GM18870 (cell line): ENCODE data around the gene TLN1.

ENCODE experiments used
- ATAC-seq: cut with Tn5 transposase; IDR thresholded peaks from one replicate; pipeline ENCODE4 v1.9.1; 2021; ENCODE audit warnings: moderate library complexity; ENCODE audit not compliant: unreplicated experiment

TLN1 gene

DNA sequence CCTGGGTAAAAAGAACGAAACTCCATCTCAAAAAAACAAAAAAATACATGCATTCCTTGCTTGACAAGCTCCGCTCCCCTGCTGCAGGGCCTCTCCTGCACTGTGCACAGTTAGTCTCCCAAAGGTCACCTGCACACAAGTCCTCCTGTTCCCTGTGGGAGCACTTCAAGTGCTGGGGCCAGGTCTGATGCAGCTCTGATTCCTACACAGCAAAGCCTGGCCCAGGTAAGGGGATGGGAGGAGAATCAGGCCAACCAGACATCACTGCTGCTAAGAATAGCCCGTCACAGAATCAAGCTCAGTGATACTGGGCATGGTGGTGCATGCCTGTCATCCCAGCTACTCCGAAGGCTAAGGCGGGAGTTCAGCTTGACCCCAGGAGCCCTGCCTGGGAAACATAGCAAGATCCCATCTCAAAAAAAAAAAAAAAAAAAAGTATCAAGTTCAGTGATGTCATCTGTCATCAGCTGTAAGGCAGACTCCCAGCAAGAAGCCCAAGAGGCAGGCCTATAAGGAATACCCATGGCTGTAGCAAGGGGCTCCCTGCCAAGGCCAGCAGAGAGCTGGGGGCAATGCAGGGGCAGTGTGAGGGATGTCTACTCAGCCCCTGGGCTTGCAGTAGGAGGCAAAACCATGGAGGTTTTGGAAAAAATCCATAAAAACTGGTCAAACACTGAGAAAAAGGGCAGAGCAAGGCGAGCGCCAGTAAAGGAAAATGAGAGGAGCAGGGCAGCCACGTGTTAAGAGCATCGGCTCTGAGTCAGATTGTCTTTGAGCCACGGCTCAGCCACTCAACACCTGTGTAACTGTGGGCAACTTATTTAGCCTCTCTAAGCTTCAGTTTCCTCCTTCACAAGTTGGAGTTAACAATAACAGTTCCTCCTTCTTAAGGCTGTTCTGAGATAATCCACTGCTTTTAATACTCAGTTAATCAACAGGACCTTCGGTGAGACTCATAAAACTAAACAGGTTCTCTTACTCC, 45.5 kb downstream of the TLN1 start:
- no peak for ATAC-seq

DNA sequence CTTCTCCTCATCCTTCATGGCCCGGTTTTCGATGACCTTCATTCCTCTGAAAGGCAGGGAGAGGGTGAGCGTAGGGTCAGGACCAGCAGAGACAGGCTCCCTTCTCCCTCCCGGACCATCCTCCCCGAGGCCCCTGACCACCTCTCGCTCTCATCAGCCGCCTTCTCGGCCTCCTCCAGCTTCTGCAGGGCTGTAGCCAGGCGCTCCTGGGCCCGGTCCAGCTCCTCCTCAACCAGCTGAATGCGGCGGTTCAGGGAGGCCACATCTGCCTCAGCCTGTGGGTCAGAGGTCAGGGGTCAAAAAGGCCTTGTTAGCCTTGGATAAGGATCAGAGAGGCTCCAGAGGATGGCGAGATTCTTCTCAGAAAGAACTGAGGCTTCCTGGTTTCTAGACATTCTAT, 46.5 kb downstream of the TLN1 start:
- no peak for ATAC-seq

DNA sequence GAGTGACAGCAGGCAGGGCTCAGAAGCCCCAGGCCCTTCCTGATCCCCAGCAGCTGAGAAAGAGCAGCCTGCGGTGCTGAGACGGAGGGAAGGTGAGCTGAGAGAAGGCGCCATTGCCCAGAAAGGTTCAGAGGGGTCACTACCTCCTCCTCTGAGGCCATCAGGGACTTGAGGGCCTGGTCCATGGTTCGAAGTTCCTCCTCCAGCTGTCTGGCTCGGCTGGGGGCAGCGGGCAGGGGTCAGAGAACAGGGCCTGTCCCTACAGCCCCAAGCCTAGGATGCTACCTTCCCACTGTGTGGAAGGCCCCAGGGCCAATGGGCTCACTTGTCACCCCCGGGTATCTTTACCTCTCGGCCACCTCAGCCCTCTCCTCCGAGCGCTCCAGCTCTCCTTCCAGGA, 47.1 kb downstream of the TLN1 start:
- ATAC-seq: no peak

DNA sequence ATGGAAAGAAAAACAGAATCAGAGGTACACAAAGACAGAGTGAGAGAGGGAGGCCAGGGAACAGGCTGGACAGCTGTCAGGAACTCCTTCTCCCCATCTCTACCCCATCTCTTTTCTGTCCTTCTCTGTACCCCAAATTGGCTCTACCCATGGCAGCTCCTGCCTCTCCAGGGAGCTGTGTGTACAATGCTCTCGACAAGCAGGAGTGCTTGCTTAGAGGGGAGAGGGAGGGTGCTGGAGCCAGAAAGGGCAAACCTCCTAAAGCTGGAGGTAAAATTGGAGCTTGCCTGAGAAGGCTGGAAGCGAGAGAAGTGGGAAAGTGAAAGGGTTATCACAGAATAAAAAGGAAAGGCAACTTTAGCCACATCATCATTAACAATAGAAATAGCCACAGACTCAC, 48.7 kb downstream of the TLN1 start:
- ATAC-seq: no peak

- ATAC-seq: no peak
Observed at GRCh38 chr9:35682520-35683315, 49.3 kb downstream of the TLN1 start.

DNA sequence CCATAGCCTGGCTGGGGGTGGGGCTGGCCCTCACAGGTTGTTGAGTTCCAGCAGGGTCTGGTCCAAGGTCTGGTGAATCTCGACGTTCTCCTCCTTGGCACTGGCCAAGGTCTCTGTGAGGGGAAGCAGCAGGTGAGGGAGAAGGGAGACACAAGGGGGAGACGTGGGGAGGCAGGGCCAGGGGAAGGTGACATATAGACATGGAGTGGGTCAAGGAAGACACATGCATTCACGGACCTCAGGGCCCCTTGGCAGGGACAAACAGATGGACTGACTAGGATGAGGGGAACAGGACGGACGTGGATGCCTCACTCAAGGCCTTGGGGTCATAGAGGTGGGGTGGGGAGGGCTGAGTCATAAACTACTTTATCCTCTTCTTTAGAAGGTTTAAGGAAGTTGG, 49.9 kb downstream of the TLN1 start:
- ATAC-seq: no peak

GRCh38 chr9:35681341-35682002, 50.5 kb downstream of the TLN1 start:
- ATAC-seq: no peak

DNA sequence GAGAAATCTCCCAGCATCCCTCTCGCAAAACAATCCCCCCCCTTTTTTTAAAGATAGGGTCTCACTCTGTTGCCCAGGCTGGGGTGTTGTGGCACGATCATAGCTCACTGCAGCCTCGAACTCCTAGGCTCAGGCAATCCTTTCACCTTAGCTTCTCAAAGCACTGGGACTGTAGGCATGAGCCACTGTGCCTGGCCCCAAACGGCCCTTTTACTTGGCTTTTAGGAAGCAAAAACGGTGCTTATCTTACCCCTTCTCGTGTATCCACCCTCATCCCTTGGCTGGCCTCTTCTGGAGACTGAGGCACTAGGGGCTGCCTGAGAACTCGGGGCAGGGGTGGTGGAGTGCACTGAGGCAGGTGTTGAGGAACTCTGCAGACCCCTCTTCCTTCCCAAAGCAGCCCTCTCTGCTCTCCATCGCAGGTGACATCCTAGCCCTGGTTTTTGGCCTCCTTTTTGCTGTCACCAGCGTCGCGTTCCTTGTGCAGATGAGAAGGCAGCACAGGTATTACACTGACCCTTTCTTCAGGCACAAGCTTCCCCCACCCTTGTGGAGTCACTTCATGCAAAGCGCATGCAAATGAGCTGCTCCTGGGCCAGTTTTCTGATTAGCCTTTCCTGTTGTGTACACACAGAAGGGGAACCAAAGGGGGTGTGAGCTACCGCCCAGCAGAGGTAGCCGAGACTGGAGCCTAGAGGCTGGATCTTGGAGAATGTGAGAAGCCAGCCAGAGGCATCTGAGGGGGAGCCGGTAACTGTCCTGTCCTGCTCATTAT, 51.5 kb downstream of the TLN1 start:
- no peak for ATAC-seq

DNA sequence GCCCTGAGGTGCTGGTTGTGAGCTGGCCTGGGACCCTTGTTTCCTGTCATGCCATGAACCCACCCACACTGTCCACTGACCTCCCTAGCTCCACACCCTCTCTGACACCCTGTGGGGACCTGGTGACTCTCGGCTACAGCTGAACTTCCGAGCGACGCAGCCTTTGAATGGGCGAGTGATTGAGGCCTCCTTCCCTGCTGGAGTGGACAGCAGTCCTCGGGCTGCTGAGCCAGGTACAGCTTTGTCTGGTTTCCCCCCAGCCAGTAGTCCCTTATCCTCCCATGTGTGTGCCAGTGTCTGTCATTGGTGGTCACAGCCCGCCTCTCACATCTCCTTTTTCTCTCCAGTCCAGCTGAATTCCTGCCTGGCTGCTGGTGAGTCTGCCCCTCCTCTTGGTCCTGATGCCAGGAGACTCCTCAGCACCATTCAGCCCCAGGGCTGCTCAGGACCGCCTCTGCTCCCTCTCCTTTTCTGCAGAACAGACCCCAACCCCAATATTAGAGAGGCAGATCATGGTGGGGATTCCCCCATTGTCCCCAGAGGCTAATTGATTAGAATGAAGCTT, 52.1 kb downstream of the TLN1 start:
- ATAC-seq: no peak

DNA sequence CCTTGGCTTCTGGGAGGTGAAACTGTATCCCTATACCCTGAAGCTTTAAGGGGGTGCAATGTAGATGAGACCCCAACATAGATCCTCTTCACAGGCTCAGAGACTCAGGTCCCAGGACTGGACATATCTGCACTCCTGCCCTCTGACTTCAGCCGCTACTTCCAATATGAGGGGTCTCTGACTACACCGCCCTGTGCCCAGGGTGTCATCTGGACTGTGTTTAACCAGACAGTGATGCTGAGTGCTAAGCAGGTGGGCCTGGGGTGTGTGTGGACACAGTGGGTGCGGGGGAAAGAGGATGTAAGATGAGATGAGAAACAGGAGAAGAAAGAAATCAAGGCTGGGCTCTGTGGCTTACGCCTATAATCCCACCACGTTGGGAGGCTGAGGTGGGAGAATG, 52.9 kb downstream of the TLN1 start:
- ATAC-seq: no peak

- ATAC-seq: no peak
Observed at GRCh38 chr9:35675732-35676392, 56.1 kb downstream of the TLN1 start.

DNA sequence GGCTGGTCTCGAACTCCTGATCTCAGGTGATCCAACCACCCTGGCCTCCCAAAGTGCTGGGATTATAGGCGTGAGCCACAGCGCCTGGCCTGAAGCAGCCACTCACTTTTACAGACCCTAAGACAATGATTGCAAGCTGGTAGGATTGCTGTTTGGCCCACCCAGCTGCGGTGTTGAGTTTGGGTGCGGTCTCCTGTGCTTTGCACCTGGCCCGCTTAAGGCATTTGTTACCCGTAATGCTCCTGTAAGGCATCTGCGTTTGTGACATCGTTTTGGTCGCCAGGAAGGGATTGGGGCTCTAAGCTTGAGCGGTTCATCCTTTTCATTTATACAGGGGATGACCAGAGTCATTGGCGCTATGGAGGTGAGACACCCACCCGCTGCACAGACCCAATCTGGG, 56.8 kb downstream of the TLN1 start:
- no peak for ATAC-seq

DNA sequence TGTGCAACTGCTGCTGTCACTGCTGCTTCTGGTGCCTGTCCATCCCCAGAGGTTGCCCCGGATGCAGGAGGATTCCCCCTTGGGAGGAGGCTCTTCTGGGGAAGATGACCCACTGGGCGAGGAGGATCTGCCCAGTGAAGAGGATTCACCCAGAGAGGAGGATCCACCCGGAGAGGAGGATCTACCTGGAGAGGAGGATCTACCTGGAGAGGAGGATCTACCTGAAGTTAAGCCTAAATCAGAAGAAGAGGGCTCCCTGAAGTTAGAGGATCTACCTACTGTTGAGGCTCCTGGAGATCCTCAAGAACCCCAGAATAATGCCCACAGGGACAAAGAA, 58.0 kb downstream of the TLN1 start:
- ATAC-seq: no peak

DNA sequence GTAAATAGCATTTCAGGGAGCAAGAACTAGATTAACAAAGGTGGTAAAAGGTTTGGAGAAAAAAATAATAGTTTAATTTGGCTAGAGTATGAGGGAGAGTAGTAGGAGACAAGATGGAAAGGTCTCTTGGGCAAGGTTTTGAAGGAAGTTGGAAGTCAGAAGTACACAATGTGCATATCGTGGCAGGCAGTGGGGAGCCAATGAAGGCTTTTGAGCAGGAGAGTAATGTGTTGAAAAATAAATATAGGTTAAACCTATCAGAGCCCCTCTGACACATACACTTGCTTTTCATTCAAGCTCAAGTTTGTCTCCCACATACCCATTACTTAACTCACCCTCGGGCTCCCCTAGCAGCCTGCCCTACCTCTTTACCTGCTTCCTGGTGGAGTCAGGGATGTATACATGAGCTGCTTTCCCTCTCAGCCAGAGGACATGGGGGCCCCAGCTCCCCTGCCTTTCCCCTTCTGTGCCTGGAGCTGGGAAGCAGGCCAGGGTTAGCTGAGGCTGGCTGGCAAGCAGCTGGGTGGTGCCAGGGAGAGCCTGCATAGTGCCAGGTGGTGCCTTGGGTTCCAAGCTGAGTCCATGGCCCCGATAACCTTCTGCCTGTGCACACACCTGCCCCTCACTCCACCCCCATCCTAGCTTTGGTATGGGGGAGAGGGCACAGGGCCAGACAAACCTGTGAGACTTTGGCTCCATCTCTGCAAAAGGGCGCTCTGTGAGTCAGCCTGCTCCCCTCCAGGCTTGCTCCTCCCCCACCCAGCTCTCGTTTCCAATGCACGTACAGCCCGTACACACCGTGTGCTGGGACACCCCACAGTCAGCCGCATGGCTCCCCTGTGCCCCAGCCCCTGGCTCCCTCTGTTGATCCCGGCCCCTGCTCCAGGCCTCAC, 58.6 kb downstream of the TLN1 start, which contains the start of gene CA9:
CA9 (plus strand) TSS at position 797 of the 893 bp plus-strand sequence; CDS start at position 829, 32 bp downstream.
- ATAC-seq: no peak

- no peak for ATAC-seq
Observed at GRCh38 chr9:35669331-35670145, 62.5 kb downstream of the TLN1 start.

DNA sequence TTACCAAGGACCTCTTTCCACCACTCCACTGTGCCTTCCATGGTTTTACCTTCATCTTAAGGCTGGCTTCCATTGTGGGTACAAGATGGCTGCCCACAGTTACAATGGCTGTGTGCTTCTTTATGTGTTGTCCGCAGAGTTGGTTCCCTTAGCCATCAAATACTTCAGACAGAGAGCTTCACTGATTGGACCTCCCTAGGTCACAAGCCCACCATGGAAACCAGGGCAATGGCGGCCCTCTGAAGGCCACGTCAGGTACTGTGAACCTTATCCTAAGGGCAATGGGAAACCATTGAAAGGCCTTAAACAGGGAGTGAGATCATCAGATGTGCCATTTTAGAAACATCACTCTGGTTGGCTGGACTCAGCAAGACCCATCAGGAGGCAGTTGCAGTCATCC, 64.1 kb downstream of the TLN1 start:
- ATAC-seq: no peak

DNA sequence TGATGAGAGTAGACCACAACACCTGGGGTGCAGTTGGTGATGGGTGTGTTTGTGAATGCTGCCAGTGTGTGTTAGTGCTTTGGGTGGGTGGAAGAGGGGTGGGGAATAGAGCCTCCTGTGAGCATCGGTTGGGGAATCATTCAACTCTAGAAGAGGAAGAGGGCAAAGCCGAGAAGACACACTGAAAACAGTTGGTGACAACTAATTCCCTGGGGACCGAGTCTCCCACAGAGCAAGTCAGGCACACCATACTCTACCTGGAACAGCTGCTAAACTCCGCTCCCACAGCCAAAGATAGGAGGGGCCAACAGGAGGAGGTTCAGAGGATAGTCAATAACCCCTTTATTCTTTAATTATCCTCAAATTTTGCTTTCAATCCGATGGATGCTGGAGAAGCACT, 65.4 kb downstream of the TLN1 start:
- no peak for ATAC-seq

- no peak for ATAC-seq
Observed at GRCh38 chr9:35666045-35666444, 66.0 kb downstream of the TLN1 start.
